Tibial nerve (tissue), 4 donors: ENCODE measurements around the gene PHF19. TPM values are rescaled to one million over a fixed set of nuclear protein-coding genes. Genes with fewer than 3 reads are reported as not detected.

Experiments
- DNase-seq, 2 donors: peaks; one replicate each; pipeline ENCODE4 v3.0.0-alpha.2; 2019; ENCODE audit warnings: low spot score in 2 of 2
- H3K27ac ChIP-seq, 4 donors: fragments of 200-600 bp; sonication (generic) in 3 of 4; one replicate each; pipeline ENCODE4 v1.5.1; 2017 to 2019; ENCODE audit warnings: mild to moderate bottlenecking in 1 of 4
- H3K27me3 ChIP-seq, 2 donors: fragments of 200-600 bp; sonication (generic) in 1 of 2; one replicate each; pipeline versions ENCODE4 v1.5.1 to v1.6.0; 2017 to 2019
- H3K36me3 ChIP-seq, 3 donors: fragments of 200-600 bp; sonication (generic); one replicate each; pipeline ENCODE4 v1.5.1; 2018 to 2019
- H3K4me1 ChIP-seq, 4 donors: fragments of 200-600 bp; sonication (generic) in 3 of 4; one replicate each; pipeline ENCODE4 v1.5.1; 2017 to 2019
- H3K4me3 ChIP-seq, 4 donors: fragments of 200-600 bp; sonication (generic) in 3 of 4; one replicate each; pipeline ENCODE4 v1.5.1; 2017 to 2019; ENCODE audit warnings: mild to moderate bottlenecking in 1 of 4, moderate library complexity in 1 of 4
- H3K9me3 ChIP-seq, 4 donors: fragments of 200-600 bp; sonication (generic) in 3 of 4; one replicate each; pipeline ENCODE4 v1.5.1; 2017 to 2019
- CTCF ChIP-seq, 5 experiments: fragments of 200-600 bp in 3 of 5; fragments of 450-650 bp in 2 of 5; sonication (generic) in 3 of 5; IDR thresholded peaks; one replicate each; pipeline ENCODE4 v1.5.1; 2016 to 2019; ENCODE audit warnings: antibody characterized with exemption in 5 of 5, mild to moderate bottlenecking in 3 of 5, moderate library complexity in 2 of 5
- EP300 ChIP-seq, 2 donors: sonication (generic); formaldehyde crosslinking; IDR thresholded peaks; one replicate each; pipeline ENCODE4 v1.6.1; 2017; ENCODE audit warnings: antibody characterized with exemption in 2 of 2, mild to moderate bottlenecking in 1 of 2
- POLR2A ChIP-seq, 2 donors: fragments of 450-650 bp; IDR thresholded peaks; one replicate each; pipeline ENCODE4 v1.6.1; 2017; ENCODE audit warnings: antibody characterized with exemption in 2 of 2, mild to moderate bottlenecking in 2 of 2, moderate library complexity in 2 of 2
- WGBS, 2 donors: methylation state at CpG; one replicate each; pipeline ENCODE4 v1.1.5; 2018; 5-methylcytosine and 5-hydroxymethylcytosine counted together
- total RNA-seq, 4 donors: library from RNA; depleted of rRNA; stranded (reverse); fragments of >200 nt; gene quantifications; one replicate each; pipeline ENCODE4 v1.1.0, GENCODE V29; 2016

The PHF19 gene
- total RNA-seq, 4 donors from 2014 or later = 31.2 to 61.6 (median 44.3) TPM

- Histone ChIP-seq H3K27ac (peak overlapping the region in 1 of 4 donors; percentile 43), H3K36me3 (peaks cover 0 to 51% (median 0%) of the 10 kb centered on the region in 3 donors), H3K27me3 (no peaks in the 10 kb centered on the region), H3K4me1 (peaks cover 2 to 42% (median 30%) of the 10 kb centered on the region in 4 donors), H3K9me3 (no peaks in the 10 kb centered on the region), H3K4me3 (no peak overlapping the region)
- no peak for TF ChIP-seq POLR2A (IDR thresholded peaks at IDR 0.05)
- no peak for TF ChIP-seq EP300 (IDR thresholded peaks at IDR 0.05)
- TF ChIP-seq CTCF (IDR thresholded peaks at IDR 0.05) = no peak
- WGBS, 2 donors = 82 to 83% methylated on average over 10 to 13 of the region's 13 CpGs
- DNase-seq = no peak
These were observed 36.1 kb upstream of the PHF19 start for GRCh38 chr9:120912958-120913646.

- Histone ChIP-seq H3K4me3 (no peak overlapping the region), H3K27me3 (no peaks in the 10 kb centered on the region), H3K36me3 (peaks cover 0 to 51% (median 0%) of the 10 kb centered on the region in 3 donors), H3K4me1 (peaks cover 2 to 25% (median 21%) of the 10 kb centered on the region in 4 donors), H3K27ac (no peak overlapping the region), H3K9me3 (no peaks in the 10 kb centered on the region)
- TF ChIP-seq CTCF (IDR thresholded peaks at IDR 0.05) (no peak), POLR2A (IDR thresholded peaks at IDR 0.05) (no peak), EP300 (IDR thresholded peaks at IDR 0.05) (no peak)
- no peak for DNase-seq
- WGBS, 2 donors = 88 to 90% methylated on average over 8 to 9 of the region's 9 CpGs
These were observed 34.4 kb upstream of the PHF19 start for GRCh38 chr9:120911295-120911837.

DNA sequence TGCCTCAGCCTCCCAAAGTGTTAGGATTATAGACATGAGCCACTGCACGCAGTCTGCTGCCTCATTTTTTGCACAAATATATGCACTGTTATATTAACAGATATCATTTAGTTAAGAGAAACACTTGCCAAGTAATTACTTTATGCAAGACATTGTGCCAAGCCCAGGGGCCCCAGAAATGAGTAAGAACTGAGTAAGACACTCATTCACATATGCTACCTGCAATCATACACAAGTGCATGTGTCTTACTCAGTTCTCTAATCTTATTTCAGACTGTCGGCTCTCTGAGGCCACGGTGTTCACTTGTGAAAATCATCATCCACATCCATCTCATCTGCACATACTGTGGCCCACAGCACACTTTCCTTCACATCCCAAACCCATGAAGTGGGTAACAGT is 33.7 kb upstream of the PHF19 start:
- DNase-seq = no peak
- no peak overlapping the region for H3K27ac ChIP-seq
- no peaks in the 10 kb centered on the region for H3K27me3 ChIP-seq
- WGBS, 2 donors = 89 to 96% methylated on average over 3 of the region's 3 CpGs
- TF ChIP-seq CTCF (IDR thresholded peaks at IDR 0.05) (no peak), EP300 (IDR thresholded peaks at IDR 0.05) (no peak), POLR2A (IDR thresholded peaks at IDR 0.05) (no peak)
- peaks cover 0 to 18% (median 14%) of the 10 kb centered on the region in 4 donors for H3K4me1 ChIP-seq
- peaks cover 0 to 51% (median 0%) of the 10 kb centered on the region in 3 donors for H3K36me3 ChIP-seq
- no peak overlapping the region for H3K4me3 ChIP-seq
- H3K9me3 ChIP-seq = no peaks in the 10 kb centered on the region

DNA sequence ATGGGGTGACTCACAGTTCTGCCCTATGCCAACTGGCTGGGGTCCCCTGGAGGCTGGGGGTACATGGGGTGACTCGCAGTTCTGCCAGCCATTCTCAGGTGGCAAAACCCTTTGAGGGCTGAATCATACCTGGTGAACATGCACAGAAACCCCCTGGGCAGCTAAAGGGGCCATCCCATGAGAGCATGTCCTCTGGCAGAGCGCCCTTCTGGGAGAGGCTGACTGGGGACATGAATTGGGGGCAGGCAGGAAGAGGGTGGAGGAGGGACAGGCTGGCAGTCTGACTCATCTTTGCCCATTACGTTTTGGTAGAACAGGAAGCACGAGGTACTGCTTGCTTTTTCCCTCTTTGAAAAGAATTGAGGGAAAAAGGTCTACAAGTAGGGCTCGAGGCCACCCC is 32.9 kb upstream of the PHF19 start:
- DNase-seq = no peak
- TF ChIP-seq CTCF (IDR thresholded peaks at IDR 0.05) = no peak
- TF ChIP-seq POLR2A (IDR thresholded peaks at IDR 0.05) = no peak
- no peak for TF ChIP-seq EP300 (IDR thresholded peaks at IDR 0.05)
- H3K36me3 ChIP-seq = peaks cover 0 to 57% (median 0%) of the 10 kb centered on the region in 3 donors
- H3K27me3 ChIP-seq = no peaks in the 10 kb centered on the region
- no peaks in the 10 kb centered on the region for H3K9me3 ChIP-seq
- peaks cover 0 to 10% (median 8%) of the 10 kb centered on the region in 4 donors for H3K4me1 ChIP-seq
- WGBS, 2 donors = 68 to 72% methylated on average over 5 of the region's 5 CpGs
- H3K4me3 ChIP-seq = no peak overlapping the region
- peak overlapping the region in 3 of 4 donors; percentile 12 to 57 (median 44) for H3K27ac ChIP-seq
